NCI-H1694 (cell line): Measurements from ENCODE around the gene FAT1.
"Not testable (repeated sequence)": the region's sequence is repeated elsewhere in the genome, so short reads cannot be mapped to it uniquely, and the experiment has no call there.

Source experiments
- DNase-seq: peaks from one replicate; lab custom pipeline; 2025; lab: John Stamatoyannopoulos, UW

The FAT1 gene

DNA sequence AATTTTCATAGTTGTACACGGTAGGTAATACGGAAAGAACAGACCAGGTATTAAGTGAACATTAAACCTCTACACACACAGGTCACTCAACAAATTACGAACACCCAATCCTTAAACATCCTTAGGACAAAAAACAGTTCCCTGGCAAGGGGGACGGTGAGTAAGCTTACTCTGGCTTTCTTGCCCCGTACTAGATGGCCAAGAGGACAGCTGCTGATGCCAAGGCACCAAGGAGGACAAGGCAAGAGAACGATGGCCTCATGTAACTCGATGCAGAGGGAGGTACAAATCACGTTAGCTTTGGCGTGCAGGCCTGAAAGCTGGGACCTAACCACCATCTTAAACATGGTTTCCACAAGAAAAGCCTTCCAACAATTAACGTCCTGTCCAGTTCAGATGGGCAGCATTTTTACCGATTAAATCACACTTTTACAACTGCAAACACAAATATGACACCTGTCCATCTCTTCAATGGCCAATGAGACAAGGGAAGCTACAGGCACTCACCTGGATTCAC is 23.7 kb downstream of the FAT1 start:
- DNase-seq: no peak

DNA sequence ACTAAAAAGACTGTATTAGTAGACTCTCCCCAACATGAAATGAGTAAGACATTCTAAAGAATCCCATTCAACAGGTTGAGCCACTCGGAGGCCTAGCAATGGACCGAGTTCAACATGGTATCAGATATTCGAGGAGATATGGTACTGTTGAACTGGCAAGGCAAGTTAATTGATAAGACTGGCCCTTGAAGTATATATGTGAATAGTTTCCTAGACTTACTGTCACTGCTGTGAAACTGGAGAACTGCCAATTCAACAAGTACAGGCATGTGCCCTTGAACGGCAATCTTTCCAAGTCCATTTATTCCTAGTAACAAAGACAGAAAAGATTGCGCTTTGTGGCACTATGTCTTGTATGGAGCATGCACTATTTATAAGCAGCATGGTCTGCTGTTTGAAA is 24.4 kb downstream of the FAT1 start:
- no peak for DNase-seq

DNA sequence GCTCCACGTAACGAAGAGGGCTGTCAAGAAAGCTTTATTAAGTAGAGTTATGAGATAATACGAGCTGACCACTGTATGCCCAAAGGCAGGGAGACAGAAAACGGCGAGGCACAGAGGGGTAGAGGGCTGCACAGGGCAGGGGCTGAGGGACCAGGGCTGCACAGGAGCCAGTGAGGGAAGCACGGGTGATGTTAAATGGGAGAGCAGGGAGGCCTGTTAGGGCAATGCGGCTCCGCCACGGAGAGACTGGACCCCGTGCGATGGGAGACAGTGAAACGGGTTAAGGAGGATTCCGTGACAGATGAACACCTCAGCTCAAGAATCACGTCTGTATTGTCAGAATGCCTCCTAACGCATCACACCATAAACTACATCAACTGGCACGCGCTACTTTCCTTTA is 25.1 kb downstream of the FAT1 start:
- no peak for DNase-seq

DNA sequence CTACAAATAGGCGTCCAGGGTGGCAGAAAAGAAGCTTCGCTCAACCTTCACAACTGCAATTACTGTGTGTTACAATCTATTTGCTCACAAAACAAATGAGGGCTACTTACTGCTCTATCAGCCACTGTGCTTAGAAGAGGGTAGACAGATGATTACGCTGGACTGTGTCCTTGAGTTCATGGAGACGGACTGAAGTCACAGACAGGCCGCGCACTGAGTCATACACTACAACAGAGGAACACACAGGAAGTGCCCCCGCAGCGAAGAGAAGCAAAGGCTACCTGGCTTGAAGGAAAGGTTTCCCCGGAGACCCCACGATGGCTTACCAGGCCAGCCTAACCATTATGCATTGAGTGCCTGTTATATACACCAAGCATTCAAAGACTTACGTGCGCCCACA is 25.6 kb downstream of the FAT1 start:
- DNase-seq: no peak

DNA sequence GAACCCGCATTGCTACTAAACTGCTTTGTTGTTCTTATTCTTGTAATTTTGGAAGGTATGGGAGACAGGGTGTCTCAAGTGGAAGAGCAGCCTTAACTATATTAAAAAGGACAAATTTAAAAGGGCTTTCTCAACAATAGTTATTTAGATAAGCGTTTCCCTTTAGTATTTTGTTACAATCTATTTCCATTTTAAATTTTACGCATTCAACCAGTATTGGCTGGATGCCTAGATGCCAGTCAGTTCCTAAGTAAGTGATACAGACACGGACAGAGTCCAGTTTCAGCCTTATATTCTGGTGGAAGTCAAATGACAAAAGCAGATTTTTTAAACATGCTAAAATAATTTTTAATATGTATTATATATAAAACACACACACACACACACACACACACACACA is 28.3 kb downstream of the FAT1 start:
- DNase-seq: no peak

DNA sequence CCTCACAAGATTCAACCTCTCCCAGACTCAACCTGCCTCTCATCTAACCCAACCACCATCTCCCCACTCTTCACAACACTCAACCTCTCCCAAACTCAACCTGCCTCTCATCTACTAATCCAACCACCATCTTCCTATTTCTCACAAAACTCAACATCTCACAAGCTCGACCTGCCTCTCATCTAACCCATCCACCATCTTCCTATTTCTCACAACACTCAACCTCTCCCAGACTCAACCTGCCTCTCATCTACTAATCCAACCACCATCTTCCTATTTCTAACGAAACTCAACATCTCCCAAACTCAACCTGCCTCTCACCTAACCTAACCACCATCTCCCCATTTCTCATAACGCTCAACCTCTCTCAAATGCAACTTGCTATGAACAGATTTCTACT is 29.8 kb downstream of the FAT1 start:
- DNase-seq: no peak

DNA sequence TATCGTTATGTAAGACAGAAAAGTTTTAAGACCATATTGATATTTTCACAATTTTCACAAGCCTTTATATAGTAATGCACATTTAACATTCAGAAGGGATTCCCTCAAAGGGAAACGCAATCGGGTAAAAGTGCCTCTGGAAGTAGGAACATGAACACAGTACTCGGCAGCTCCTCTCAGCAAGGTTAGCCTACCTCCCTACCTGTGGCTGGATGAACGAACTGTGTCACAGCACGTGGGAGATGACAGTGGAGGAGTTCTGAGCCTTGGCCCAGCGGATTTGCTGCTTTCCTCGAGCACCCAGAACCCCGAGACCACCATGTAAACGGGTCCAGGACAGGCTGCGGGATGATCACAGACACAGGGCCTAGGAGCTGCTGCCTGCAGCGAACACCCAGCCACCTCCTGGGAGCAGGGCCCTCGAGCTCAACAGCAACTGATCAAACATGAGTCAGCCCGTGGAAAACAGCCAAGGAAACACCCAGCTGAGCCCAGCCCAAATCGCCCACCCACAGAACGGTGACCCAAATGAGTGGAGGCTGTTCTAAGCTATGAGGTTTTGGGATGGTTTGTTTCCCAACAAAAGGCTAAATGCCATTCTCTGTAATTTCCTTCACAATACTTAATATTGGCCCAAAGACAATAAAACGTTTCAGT is 30.4 kb downstream of the FAT1 start:
- DNase-seq: no peak

DNA sequence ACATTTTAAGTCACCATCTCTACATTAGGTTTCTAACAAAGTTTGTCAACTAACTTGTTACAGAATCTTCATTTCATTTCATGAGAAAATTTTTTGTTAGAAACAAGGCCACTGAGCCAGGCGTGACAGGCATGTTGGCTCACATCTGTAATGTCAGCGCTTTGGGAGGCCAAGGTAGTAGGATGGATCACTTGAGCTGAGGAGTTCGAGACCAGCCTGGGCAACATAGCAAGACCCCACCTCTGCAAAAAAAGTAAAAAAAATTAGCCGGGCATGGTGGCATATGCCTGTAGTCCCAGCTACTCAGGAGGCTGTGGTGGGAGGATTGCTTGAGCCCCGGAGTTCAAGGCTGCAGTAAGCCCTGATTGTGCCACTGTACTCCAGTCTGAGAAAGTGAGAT is 32.3 kb downstream of the FAT1 start:
- DNase-seq: no peak

DNA sequence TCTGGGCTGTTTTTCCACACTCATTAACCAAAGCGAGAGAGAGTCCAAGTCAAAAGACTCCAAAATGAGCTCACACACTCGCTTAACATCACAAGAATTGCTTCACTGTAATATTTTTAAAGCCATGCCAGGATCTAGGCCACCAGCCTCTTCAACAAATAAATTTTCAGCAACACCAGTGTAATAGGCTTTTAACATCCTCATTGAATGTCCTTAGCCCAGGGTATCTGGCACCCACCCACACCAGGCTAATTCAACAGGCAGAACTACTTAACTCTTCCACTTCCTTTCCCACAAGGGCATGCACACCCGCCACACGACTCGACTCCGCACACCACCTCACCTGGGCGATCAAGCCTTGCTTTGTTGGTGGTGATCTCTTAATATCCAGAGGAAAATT is 34.2 kb downstream of the FAT1 start:
- no peak for DNase-seq

DNA sequence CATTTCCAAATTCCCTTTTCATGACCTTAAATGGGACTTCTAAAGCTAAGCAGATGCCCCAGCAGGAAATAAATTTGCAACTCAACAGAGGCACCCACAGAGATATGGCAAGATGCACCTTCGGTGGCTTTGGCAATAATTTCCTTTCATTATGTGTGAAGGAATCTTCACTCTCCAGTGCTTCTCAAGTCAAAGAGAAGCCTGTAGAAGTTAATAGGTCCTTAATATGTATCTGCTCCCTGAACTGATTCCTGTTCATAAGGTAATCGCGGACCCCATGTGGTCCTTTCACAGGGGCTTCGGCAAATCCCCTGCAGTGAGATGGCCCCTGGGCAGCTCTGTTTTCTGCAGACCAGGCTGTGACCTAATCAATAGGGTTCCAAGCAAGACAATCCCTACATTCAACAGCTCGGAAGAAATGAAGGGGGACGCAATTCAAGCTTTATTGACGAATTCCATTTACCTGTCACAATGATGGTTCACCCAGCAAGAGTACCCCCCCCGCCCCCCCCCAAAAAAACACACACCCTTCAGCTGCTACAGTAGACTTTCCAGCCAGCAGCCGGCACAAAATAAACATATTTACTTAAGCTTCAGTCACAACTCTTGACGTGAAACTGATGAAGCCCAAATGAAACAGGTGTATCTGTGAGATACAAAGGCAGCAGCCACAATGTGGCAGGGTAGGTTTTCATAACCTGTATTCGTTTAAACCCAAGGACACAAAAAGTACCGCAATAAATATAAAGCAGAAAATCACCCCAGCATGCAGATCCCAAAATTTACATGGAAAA is 35.3 kb downstream of the FAT1 start:
- no peak for DNase-seq

DNA sequence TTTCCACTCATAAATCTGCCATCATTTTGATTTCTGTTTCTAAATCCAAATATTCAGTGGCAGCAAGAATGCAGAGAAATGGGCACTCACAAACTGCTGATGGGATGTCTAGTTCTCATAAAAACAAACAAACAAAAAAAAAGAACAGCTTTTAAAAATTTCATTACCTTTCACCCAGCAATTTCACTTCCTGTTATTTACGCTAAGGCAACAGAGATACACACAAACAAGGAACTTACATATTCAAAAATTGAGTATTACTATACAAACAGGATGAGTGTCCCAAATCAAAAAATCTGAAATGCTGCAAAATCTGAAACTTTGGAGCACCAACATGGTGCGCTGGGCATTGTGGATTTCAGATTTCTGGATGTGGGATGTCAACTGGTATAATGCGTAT is 36.4 kb downstream of the FAT1 start:
- DNase-seq: no peak

DNA sequence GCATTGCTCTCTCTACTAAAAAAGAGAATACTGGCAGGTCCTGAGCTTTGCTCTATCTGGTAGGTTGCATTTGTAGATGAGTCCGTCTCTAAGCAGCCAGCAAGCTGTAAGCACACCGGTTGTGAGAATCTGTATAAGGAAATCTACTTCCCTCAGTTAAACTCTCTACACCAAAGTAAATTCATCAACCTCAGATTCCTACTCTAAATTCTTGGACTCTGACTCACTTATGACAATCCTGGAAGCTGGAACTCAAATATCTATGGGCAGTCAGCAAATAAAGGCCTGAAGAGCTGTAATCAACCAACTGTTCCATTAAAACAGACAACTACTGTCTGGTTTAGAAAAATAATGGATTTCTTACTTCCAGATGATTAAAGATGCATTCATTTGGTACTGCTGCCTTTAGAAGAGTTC is 37.9 kb downstream of the FAT1 start:
- DNase-seq: no peak

DNA sequence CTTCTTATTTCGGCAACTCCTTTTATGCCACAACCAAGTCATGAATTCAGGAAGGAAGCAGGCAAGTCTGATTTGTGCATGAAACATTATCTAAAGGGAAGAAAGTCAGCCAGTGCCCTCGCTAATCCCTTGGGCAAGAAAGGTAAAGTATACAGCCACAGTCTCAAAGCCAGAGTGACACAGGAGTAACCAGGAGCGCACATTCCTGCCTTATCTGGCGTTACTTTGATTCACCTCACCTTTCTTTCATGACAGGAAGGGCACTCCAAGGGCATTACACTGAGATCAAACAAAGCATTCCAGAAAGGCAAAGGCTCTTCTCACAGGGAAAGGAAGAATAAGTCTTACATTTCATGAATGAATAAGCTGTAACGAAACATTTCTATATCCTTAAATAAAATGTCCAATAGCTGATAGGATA is 38.8 kb downstream of the FAT1 start:
- no peak for DNase-seq

DNA sequence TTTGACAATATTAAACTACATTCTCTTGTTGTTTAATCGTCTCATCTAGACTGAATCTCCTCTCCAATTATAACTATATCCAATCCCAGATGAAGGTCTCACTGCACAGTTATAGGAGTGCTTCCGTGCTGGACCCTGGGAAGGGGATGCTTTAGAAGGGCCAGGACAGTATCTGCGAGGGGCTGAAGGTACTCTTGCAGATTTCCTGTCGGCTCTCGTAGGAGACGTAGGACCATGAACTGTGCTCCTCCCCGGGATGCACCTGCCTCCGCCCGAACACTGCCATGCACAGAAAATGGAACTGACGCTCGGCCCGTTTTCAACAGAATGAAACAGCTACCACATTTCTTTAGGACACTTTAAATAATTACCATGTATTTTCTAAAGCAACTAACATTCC is 39.4 kb downstream of the FAT1 start:
- DNase-seq: no peak

DNA sequence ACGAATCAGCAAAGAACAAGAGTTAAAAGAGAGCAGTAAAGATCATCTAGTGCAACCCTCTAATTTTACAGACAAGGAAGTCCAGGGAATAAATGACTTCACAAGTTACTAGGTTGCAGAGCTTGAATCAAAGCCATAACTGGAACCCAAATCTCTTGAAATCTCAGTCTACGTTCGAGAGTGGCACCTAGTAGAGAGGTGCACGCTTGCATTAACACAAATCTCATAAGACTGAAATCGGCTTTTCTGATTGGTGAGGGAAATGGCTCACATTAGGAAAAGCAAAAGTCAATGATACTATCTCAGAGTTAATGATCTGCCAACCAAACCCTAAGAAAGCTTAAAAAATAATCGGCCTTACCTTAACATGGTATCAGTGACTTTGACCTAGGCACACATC is 43.0 kb downstream of the FAT1 start:
- DNase-seq: no peak

DNA sequence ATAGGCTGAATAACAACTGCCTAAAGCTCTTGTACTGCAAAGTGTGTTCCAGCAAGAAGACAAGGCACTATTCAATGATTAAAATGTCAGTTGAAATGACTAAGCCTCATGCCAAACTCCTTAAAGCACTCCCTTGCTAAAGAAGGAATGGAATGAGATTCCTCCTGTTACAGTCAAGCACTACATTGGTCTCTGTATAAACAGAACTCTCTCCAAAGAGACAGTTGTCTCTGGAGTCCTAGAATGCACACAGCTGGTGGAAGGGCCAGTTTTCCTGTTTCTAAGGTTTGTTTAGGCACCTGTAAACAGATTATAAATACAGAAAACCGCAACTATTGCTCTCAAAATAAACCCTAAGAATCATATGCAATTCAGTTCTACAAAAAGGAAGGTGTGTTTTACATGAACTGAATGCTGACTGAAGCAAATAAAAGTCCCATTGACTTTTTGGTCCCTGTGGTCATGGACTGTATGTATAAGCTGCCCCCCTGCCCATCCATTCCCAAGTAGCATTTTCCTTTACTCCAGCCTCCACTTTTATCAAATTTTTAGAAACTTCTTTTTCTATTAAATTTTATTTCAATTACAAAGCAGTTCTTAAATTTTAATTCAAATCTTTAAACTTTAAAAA is 47.0 kb downstream of the FAT1 start:
- no peak for DNase-seq

DNA sequence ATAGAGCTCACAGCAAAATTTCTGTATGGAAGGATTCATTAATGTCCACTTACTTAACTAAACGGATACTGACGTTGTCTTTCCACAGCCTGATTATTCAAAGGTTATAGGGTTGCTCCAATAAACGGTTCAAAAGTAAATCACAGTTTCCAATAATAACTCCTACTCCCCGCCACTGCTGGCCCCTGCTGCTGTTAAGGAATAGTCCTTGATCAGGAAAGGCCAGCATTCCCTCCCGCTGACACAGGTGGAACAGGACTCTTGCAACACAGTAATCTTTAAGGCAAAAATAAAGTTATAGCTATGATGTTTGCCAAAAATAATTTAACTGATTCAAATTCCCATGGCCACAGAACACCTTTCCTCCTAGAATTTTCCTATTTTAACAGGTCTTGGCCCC is 53.9 kb downstream of the FAT1 start:
- no peak for DNase-seq

DNA sequence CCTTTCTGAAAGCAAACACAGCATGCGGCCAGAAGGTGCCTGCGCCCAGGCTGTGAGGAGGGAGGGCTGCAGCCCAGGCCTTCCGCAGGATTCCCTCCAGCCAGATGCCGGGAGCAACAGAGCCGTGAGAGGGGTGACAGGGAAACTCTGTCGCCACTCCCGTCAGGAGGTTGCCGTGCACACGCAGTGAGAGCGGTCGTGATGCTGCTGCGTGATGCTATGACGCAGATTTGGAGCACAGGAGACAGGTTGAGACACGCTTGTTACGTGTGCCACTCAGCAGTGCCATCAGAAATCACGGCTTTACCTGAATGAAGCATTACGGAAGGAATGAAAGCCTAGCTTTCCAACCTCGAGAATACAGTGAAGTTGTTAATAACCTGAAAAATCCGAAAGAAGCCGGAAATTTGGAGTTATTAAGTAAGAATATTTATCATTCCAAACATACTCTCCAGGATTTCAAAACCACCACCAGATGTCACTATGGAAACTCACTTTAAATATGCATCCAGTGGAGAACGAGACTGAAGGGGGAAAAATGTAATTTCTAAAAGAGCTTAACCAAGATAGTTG is 54.4 kb downstream of the FAT1 start:
- DNase-seq: peak; percentile 14

DNA sequence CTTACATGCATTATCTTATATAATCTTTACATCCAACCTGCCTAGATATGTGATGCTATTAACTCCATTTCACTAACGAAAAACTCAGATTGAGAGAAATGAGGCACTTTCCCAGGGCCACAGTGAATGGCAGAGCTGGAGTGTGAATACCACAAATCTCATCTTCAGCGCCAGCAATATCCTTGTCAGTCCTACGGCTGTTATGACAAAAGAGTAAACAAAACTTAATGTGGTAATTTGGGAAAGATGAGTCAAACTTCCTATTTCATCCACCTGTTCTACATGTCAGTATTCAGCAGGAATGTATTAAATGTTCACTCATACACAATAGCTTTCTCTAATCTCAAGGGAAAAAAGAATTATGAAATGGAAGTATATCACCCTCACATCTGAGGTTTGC is 56.9 kb downstream of the FAT1 start:
- DNase-seq: no peak

DNA sequence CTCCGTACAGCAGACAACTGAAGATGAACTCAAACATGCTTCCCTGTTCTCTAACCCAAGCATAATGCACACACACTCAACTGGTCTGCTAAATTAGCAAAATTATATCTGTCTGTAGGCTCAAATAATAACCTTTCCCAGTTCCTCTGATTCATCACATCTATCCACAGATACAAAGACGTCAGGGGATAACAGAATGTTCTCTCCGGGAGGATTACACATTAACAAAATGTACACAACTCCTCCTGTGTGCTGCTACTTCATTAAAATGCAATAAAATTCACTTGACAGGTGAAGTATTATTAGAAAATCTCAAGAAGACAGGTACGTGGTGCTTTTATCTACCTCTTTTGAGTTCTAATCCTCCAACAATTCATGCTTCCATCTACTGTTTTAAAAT is 57.4 kb downstream of the FAT1 start:
- DNase-seq: no peak

DNA sequence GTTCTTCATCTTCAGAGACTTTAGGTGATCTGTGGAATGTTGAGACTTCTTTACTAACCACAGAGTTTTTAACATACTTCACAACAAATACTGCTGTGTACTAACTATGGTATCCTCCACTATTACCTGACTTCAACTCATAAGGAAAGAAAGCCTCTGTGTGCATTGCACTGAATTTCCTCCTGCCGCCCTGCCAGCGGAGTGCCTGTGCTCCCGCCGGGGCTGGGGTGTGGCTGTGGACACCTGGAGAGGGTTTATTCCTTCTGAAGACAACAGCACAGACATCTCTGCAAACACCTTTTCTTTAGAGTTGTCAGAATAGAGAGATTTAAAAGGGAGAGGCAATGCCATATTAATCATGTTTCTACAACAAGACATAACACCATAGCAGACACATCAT is 63.3 kb downstream of the FAT1 start:
- DNase-seq: no peak

DNA sequence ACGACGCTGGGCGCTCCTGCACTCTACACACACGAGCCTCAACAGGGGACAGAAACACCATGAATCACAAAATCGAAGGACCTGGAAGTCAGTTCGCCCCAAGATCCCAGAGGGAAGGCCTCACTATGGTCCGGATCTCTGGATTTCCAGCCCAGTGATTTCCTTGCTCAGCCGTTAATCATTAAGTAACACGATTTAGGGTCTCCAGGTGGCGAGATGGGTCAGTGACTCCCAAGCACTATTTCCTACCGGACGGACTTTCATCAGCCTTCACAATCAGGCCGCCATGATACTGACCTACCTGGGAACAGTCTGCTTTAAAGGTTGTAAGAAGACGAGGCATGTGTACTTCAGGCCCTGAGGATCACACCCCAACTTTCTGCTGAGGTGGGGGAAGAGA is 63.7 kb downstream of the FAT1 start:
- DNase-seq: no peak

DNA sequence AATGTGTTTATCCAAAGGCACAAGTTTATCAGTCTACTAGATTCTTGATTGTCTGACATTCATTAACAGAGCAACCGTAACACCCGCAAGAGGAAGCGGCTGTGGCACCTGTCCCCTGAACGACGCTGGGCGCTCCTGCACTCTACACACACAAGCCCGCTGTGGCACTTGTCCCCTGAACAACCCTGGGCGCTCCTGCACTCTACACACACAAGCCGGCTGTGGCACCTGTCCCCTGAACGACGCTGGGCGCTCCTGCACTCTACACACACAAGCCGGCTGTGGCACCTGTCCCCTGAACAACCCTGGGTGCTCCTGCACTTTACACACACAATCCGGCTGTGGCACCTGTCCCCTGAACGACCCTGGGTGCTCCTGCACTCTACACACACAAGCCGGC is 64.2 kb downstream of the FAT1 start:
- not testable (repeated sequence) for DNase-seq
